Kasumi-1 (cell line): ENCODE results near the gene CYP27B1.

Experiments used
- DNase-seq, 2 experiments: peaks; one replicate each; lab custom pipeline; 2025; lab: John Stamatoyannopoulos, UW

The CYP27B1 gene, protein sequence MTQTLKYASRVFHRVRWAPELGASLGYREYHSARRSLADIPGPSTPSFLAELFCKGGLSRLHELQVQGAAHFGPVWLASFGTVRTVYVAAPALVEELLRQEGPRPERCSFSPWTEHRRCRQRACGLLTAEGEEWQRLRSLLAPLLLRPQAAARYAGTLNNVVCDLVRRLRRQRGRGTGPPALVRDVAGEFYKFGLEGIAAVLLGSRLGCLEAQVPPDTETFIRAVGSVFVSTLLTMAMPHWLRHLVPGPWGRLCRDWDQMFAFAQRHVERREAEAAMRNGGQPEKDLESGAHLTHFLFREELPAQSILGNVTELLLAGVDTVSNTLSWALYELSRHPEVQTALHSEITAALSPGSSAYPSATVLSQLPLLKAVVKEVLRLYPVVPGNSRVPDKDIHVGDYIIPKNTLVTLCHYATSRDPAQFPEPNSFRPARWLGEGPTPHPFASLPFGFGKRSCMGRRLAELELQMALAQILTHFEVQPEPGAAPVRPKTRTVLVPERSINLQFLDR

DNA sequence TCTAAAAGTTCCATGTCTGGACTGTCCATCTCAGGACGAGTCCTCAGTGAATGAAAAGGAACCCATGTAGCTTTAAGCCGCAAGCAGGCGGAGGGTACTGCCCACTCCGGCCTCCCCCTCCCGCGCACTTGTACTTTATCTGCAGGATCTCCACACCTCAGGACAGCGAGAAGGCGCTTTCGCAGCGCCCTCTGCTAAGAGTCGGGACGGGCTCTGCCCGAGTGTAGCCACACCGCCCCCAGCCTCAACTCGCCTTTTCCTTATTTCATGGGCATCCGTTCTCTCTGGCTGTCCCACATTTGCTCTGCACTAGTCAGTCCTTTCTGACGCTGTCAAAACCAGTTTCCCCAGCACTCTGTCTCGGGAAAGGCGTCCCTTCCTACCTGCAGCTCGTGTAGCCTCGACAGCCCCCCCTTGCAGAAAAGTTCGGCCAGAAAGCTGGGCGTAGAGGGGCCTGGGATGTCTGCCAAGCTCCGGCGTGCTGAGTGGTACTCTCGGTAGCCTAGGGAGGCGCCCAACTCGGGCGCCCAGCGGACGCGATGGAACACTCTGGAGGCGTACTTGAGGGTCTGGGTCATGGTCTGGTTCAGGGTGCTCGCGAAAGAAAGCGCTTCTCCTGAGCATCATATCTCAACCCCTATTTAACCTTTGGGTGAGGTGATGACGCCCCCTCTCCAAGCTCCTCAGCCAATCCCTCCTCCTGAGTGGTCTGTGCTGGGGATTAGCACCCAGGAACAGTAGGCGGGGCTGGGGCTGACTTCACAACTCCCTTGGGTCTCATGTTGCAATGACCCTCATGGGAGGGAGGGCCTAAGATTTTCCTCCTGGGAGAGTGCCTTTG is at the start of gene CYP27B1:
Gene CYP27B1, minus strand, starts transcription at position 615 of the 841 bp plus-strand sequence. Its CDS starts 37 bp downstream, at position 578.
- peak in 1 of 2 experiments; percentile 28 for DNase-seq

DNA sequence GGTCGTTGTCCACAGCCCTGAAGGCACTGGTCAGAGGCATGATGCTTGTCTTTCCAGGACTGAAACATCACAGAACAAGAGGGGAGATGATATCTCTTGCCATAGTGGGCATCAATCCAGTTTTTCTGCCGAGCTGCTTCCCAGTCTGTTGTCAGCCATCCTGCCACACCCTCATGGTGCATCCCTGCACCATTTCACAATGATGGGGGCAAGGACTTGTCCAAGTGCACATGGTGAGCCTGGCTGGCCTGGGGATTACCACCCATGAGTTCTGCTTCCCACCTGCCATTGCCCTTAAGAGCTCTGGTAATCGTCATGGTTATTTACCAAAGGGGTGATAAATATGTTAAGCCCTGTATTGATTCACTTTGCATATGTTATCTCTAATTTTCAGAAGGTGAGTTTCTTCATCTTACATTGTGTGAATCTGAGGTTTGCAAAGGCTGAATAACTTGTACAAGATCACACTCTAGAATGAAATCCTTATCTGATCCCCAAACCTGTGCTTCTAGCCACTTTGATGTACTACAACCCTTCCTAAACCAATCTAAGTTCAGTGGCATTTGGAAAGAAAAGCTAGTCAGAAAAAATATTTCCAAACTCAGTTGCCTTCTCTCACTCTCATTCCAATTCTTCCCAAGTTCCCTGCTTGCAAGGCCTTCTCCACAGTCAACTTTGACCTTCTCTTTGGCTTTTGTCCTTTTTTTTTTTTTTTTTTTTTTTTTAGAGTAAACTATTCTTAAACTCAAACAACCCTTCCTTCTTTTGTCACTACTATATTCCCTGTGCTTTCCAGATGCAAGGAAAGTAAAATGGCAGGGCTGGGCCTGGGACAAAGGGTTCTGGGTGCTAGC is 49.4 kb upstream of the CYP27B1 start:
- no peak for DNase-seq

DNA sequence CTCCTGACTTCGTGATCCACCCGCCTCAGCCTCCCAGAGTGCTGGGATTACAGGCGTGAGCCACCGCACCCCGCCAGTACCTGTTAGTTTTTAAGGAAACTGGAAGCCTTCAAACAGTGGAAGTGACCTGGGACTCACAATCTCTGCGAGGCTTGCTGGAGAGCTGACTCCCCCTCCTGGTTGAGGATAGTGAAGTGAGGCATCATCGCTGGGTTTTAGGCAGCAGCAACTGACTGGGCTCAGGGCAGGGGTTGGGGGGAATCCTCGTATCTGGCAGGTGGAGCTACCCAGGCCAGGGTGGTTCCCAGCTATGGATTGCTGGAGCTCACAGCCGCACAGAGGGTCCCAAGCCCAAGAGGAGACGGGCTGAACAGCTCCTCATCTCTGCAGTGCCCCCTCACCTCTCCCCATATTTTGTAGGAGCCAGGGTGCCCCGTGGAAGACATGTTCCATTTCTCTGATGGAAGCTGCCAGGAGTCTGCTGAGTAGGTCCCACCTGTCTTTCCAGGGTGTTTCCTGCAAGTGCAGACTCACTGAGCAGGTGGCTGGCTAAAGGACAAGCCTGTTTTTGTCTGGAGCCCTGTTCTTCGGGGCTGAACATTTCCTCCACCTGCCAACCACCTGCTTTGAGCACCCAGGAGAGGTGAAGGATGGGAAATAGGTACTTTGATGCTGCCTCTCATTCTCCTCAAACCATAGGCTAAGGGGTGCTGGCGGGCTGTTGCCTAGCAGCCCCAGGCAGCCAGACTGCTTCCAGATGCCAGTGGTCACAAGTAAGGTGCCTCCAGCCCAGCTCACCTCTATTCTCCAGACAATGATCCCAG is 48.5 kb upstream of the CYP27B1 start:
- DNase-seq, result no peak

DNA sequence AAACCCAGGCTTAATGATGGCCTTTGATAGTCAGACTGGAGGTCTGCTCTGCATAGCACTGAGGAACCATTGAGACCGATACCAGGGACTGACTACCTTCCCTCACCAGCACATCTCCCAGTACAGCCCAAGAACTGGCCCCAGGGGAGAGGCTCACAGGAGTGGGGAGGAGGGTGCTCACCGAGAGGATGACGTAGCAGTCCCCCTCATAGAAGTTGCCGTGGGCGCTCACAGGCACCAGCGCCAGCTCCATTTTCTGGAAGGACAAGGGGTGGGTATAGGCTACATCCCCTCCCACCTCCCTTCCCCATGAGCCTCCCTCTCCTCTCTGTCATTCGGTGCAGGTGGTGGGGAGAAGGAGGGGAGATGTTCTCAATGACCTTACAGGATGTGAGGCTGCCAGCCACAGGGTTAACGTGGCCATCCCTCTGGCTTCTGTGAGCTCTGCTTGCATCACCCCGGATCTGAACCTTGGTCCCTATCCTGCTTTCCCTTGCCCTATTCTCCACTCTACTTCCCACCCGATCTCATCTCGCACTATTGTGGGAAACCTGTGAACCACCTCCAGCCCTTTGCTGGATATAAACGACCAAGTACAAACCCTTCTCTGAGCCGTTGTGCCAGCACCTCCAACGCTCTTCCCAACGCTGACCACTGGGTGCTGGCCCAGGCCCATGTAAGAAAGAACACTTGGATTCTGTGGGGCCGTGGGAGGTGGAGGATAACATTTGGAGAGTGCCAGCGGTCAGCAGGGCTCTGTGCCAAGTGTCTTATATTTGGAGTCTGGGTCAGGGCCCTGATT is 47.3 kb upstream of the CYP27B1 start:
- no peak for DNase-seq

DNA sequence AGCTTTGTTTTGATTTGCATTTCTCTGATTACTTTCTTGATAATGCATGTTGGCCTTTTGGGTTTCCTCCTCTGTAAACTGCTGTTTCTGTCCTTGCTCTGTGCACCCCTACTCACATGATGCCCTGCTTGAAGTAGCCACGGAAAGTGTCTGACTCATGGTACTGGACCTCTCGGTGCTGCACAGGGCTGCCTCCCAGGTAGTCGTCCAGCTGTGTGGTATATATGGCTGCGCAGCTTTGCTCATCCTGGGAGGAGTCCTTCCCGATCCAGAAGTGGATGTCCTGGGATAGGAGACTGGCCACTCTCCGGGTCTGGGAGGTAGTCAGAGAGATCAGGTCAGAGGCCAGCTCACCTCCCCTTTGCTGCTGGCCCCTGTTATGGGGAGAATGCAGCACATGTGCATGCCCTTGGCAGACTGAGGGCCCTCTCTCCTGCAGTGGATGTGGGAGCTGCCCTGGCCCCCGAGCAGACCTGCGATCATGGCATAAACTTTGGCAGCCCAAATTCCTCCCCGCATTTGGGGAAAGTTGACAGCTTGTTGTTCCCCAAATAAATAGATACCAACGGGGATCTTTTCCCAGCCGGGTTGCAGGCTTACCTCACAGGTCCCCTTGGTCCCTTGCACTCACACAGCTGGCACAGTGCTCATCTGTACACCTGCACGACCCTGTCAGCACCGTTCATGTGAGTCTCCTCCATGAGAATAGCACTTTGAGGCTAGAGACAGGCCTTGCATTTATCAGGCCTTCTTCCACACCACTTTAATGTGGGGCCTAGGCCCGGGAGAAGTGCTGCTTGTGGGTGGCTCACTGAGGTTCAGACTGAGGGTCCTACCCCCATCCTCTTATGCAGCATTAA is 46.5 kb upstream of the CYP27B1 start:
- no peak for DNase-seq

DNA sequence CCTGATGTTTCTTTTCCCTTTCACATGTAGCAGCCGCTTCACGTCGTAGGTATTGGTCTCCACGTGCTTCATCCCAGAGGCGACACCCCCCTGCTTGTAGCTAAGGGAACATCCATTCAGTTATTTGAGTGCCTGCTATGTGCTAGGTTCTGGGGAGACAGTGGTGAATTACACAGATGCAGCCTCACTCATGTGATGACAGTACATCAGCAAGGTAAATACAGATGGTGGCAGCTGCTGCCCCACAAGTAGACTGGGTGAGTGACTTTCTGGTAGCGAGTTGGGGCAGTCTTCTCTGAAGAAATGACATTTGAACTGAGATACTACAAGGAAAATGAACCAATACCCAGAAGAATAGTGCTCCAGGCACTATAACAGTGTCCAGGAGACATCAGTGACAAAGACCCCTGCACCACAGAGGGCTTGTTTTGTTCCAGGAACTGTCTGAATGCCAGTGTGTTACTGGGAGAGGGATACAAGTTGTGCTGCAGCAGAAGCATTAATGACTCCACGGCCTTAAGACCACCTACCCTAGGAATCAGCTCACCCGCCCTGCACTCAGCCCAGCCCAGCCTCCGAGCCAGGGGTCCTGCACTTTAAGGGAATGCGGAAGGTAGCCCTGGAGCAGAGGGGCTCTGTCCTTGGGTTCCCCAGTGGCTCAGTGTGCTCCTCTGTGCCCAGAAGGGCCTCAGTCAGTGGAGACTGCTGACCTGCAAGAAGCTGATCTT is 44.3 kb upstream of the CYP27B1 start:
- no peak for DNase-seq

DNA sequence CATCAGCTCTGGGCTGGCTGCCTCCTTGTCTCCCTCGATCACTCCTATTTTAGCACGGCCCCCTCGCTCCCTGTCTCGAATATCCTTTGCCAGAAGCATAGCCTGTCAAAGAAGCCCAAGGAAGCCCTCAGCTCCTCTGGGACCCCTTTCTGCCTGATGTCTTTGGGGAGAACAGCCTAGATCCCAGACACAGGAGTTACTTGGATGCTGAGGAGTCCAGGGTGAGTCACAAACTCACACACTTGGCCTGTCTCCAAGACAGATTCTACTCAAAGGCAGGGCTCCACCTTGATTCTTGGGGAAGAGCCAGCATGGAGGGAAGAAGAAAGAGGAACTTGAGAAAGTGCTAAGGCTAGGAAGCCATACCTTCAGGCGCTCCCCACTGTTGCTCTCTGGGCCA is 43.6 kb upstream of the CYP27B1 start:
- peak; percentile 19 to 22 for DNase-seq

DNA sequence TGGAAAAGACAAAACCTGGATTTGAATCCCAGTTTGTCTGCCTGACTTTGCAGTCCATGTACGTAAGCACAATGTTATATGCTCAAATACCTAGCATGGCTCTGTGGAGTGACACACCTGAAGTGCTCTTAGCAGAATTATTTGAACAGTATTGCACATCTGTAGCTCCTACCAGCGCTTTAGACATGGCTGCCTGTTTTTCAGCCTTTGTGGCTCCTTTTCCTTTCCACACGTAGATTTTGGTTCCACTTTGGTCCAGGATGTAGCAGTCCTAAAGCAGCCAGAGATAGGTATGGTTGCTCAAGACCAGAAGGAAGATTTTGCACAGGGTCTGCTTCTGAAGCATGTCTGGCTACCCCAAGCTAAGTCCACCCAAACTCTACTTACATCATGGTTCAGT is 42.5 kb upstream of the CYP27B1 start:
- no peak for DNase-seq

DNA sequence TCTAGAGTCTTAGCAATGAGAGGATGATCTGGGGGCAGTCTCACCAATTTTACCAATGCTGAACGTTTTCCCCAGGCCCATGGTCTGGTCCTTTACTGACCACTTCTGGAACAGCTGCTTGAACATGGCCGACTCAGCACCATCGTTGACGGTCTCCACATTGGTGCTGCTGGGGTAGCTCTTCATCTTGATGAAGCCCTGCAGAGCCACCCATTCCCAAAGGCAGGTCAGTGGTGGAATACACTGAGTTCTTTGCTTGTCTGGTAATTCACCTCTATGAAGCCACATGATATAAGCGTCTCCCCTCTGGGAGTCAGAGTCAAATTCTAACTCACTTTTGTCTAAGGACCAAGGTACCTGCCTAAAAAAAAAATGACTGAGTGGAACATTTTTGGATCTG is 41.5 kb upstream of the CYP27B1 start:
- DNase-seq, result no peak

DNA sequence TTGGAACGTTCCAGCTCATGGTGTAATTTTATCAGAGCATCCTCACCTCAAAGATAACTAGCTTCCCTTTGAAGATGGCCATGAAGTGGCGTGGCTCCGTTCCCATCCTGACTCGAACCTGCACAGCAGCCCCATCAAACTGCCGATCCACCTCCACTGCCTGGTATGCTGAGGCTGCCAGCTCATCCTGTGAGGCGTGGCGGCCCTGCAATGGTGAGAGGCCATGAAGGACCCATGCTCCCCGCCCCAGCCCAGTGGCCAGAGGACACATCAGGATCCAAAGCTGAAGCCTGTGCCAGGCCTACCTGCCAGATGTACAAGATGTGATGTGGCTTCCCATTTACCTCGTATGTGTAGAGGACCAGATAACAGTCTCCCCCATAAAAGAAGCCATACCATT is 40.4 kb upstream of the CYP27B1 start:
- no peak for DNase-seq

DNA sequence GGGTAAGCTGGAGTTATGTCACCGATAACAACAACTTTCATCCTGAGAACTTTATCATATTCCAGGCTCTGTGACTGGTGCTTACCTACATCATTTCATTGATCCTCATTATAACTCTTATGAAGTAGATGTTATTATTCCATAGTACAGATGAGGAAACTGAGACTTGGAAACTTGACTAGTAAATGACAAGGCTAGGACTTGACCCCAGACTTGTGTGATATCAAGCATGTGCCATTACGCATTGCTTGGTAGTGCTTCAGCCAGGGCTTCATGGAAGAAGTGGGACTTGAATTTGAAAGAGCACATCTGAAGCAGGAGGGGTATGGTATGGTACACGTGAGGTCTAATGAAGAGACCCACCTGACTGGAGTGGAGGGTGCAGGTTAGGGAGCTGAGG is 39.8 kb upstream of the CYP27B1 start:
- DNase-seq, result no peak

DNA sequence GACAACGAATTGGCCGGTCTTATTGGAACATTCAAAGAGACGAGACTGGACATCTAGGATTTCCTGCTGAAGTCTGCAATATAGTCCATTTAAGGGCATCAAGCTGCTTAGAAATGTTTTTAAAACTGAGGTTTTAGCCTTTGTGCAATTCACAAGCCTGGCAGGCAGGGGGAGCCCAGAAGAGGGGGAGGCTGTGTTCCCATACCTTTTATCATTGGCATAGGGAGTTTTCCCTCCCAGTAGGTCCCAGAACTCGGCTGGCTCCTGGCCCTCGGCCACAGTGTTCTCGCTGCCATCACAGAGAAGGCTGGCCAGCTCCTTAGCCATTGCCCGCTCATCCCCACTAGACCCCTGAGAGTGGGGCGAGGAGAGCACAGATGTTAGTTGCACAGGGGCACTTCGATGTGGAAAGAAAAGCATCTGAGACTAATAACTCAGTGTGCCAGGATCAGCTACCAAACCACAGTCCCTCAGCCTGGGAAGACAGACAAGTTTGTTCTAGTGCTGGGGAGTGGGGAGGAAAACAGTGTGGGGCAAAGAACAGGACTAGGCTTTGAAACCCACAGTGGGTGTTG is 36.5 kb upstream of the CYP27B1 start:
- peak; percentile 57 to 62 for DNase-seq

DNA sequence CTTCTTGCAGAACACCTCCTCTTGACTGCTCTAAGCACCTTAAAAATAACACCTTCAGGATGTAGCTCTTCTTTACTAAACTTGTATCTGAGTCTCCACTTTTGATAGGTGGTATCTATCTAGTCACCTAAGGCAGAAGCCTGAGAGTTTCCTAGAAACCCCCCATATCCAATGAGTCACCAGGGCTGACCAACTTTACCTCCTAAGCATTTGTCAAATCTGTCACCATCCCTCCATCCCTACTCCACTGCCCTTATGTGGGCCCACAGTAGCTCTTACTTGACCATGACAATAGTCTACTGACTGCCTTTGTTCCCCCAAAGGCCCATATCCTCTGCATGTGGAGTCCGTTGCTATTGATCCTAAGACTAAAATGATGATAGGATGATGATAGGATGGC is 35.7 kb upstream of the CYP27B1 start:
- no peak for DNase-seq

DNA sequence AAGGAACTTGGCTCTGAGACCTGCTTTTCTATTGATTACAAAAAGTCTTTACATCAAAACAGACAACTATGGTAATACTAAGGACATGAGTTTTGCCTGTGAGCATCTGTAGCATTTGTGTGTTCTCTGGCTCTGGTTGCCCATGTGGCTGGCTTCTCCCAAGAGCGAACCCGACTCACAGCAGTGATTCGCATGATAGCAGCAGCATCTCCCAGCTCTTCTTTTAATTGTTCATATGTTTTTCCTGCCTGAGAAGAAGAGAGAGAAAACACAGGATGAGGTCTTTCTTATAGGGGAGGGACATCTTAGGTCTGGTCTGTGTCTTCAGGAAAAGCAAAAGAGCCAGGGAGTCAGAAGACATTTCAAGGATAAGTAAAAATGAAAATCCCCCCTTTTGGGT is 34.1 kb upstream of the CYP27B1 start:
- no peak for DNase-seq

DNA sequence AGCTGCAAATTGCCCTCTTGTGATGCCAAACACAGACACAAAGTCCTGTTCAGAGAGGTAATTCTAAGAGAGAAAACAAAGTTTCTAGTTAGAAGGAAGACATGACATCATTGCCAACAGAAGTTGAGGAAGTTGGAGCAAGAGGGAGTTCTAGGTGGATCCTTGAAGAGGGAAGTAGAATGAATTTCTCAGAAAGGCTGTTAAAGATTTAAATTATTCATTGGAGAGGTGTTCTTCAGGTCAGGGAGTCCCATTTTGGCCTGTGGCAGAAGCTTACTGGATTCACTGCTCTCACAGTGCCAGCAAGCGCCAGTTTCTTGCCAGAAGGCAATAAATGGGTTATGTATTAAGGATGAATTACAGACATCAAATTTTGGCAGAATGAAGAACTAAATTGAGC is 31.1 kb upstream of the CYP27B1 start:
- peak; percentile 64 to 66 for DNase-seq

DNA sequence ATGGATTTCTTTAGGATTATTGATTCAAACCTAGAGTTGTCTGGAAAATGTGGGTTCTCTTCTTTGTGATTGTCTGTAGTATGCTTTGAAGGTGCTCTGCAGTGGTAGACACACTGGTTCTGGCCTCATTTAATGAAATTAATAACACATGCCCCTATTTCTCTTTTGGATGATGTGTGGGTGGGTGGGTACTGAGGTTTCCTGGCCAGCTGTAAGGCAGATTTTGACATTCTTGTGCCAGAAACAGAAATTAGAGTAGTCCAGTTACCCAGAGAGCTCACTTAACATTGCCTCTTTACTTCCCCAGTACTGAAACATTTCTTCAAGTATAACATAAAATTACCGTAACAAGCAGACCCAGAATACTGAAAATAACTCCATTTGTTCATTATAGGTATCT is 30.1 kb upstream of the CYP27B1 start:
- no peak for DNase-seq

DNA sequence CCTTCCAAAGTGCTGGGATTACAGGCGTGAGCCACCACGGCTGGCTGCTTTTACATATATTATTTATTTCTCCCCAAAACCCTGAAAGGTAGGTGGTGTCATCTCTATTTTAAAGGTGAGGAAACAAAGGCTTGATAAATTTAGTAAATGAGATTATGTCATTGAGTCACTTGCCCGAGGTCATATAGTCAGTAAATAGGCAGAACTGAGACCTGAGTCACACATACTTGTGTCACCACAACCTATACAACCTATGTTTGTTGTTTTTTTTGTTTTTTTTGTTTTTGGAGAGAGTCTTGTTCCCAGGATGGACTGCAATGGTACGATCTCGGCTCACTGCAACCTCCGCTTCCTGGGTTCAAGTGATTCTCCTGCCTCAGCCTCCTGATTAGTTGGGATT is 28.5 kb upstream of the CYP27B1 start:
- no peak for DNase-seq

DNA sequence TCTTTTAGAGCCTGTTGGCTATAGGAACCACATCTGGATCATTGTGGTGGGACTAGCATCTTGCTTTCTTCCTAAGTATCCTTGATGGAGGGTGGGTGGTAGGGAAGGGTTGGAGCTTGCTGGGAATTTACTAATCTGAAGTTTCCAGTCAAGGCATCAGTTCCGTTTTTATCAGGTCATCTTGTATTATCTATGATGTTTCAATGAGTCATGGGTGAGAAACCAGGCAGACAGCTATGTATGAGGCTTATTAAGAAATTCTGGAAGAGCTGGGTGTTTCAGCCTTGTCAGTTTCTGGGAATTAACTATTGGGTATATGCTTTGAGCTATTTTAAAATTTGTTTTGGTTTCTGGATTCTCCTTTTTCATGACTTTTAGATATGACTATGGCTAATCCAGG is 27.0 kb upstream of the CYP27B1 start:
- DNase-seq, result no peak
